ENCODE results near the gene OBSCN. TPM values are rescaled to one million over a fixed set of nuclear protein-coding genes. Genes with fewer than 3 reads are reported as not detected.

OBSCN gene
- total RNA-seq, 1 donor from 2014 or later, result 5.1 TPM

DNA sequence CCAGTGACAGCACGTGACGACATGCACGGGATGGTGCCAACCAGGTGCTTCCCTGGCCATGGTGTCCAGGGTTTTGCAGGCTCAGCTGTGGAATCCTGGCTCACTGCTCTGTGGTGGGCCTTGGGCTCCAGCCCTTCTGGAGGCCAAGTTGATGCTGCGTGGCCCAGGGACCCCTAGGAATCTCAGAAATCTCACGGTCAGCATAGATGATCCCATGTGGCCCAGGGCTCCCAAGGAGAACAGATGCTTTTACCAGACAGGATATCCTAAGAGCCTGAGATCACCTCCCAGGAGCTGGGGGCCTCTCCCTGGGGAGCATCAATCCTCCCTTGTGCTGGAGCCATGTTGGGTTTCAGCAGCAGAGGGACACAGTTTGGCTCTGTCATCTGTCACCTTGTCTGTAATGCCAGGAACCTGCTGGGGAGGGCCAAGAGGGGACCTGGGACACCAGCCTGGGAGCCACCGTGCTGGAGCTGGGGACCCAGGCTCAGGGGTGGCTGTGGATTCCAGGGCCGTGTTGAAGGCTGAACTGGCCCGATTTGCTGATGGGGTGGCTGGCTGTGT, 134.9 kb downstream of the OBSCN start:
- TF ChIP-seq EZH2 (IDR thresholded peaks at IDR 0.05) (no peak), EZH2phosphoT487 (IDR thresholded peaks at IDR 0.05) (no peak)
- TF ChIP-seq, protein P1, sequence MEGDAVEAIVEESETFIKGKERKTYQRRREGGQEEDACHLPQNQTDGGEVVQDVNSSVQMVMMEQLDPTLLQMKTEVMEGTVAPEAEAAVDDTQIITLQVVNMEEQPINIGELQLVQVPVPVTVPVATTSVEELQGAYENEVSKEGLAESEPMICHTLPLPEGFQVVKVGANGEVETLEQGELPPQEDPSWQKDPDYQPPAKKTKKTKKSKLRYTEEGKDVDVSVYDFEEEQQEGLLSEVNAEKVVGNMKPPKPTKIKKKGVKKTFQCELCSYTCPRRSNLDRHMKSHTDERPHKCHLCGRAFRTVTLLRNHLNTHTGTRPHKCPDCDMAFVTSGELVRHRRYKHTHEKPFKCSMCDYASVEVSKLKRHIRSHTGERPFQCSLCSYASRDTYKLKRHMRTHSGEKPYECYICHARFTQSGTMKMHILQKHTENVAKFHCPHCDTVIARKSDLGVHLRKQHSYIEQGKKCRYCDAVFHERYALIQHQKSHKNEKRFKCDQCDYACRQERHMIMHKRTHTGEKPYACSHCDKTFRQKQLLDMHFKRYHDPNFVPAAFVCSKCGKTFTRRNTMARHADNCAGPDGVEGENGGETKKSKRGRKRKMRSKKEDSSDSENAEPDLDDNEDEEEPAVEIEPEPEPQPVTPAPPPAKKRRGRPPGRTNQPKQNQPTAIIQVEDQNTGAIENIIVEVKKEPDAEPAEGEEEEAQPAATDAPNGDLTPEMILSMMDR (IDR thresholded peaks at IDR 0.05), result no peak
- H3K4me3 ChIP-seq, result no peak overlapping the region
- H3K9me3 Mint-ChIP-seq, result no peaks in the 10 kb centered on the region
- H3K27ac ChIP-seq, result no peak overlapping the region
- peaks cover 4% of the 10 kb centered on the region for H3K4me1 Mint-ChIP-seq
- no peak overlapping the region for H2AFZ ChIP-seq (replicated peaks)
- H3K4me3 Mint-ChIP-seq, result no peak overlapping the region
- H3K4me2 ChIP-seq, result no peak overlapping the region
- H3K36me3 Mint-ChIP-seq, result peaks cover 11% of the 10 kb centered on the region
- H3K9me3 ChIP-seq (ENCODE audit: low read depth), result no peaks in the 10 kb centered on the region
- peaks cover 6% of the 10 kb centered on the region for H3F3A ChIP-seq (ENCODE audit: low read depth)
- peaks cover 6% of the 10 kb centered on the region for H3K36me3 ChIP-seq
- H3K27ac Mint-ChIP-seq, result no peak overlapping the region
- H4K20me1 ChIP-seq (ENCODE audit: low read depth), result no peaks in the 10 kb centered on the region
- no peaks in the 10 kb centered on the region for H3K27me3 ChIP-seq
- no peak for DNase-seq (ENCODE audit: low spot score)
- no peaks in the 10 kb centered on the region for H3K4me1 ChIP-seq
- no peaks in the 10 kb centered on the region for H3K79me2 ChIP-seq (ENCODE audit: low read depth)
- no peak overlapping the region for H3K9ac ChIP-seq
- no peaks in the 10 kb centered on the region for H3K27me3 Mint-ChIP-seq (ENCODE audit: insufficient read depth, low read depth)

DNA sequence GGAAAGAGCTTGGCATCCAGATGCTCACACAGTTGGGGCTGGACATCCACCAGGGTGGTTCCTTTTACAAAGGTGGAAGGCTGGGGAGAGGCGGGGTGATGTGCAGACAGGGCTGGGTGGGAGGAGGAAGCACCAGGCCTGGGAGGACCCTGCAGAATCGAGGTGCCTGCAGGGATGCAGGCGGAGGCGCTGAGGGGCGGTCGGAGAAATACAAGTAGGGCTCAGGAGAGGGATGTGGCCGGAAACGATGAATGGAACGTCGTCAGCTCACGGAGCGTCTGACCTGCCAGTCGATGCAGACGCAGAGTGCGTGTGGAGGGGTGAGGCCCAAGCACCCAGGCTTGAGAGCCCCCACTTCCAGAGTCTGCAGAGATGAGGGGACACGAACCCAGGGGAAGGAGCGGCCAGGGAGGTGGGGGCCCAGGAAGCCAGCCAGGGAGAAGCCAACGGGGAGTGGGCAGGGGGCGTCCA, 135.4 kb downstream of the OBSCN start:
- no peak overlapping the region for H3K27ac Mint-ChIP-seq
- DNase-seq (ENCODE audit: low spot score), result no peak
- no peaks in the 10 kb centered on the region for H3K27me3 Mint-ChIP-seq (ENCODE audit: insufficient read depth, low read depth)
- no peaks in the 10 kb centered on the region for H3K9me3 ChIP-seq (ENCODE audit: low read depth)
- no peak overlapping the region for H3K4me2 ChIP-seq
- no peak for TF ChIP-seq EZH2 (IDR thresholded peaks at IDR 0.05)
- TF ChIP-seq, protein P1 (IDR thresholded peaks at IDR 0.05), result no peak
- TF ChIP-seq EZH2phosphoT487 (IDR thresholded peaks at IDR 0.05), result no peak
- peaks cover 6% of the 10 kb centered on the region for H3K36me3 ChIP-seq
- no peak overlapping the region for H3K27ac ChIP-seq
- H3K79me2 ChIP-seq (ENCODE audit: low read depth), result no peaks in the 10 kb centered on the region
- H3K4me3 ChIP-seq, result no peak overlapping the region
- H3F3A ChIP-seq (ENCODE audit: low read depth), result peaks cover 6% of the 10 kb centered on the region
- no peak overlapping the region for H3K4me3 Mint-ChIP-seq
- no peaks in the 10 kb centered on the region for H3K27me3 ChIP-seq
- H3K4me1 ChIP-seq, result no peaks in the 10 kb centered on the region
- H3K36me3 Mint-ChIP-seq, result peaks cover 11% of the 10 kb centered on the region
- no peaks in the 10 kb centered on the region for H3K9me3 Mint-ChIP-seq
- peaks cover 4% of the 10 kb centered on the region for H3K4me1 Mint-ChIP-seq
- H4K20me1 ChIP-seq (ENCODE audit: low read depth), result no peaks in the 10 kb centered on the region
- no peak overlapping the region for H3K9ac ChIP-seq
- no peak overlapping the region for H2AFZ ChIP-seq (replicated peaks)

DNA sequence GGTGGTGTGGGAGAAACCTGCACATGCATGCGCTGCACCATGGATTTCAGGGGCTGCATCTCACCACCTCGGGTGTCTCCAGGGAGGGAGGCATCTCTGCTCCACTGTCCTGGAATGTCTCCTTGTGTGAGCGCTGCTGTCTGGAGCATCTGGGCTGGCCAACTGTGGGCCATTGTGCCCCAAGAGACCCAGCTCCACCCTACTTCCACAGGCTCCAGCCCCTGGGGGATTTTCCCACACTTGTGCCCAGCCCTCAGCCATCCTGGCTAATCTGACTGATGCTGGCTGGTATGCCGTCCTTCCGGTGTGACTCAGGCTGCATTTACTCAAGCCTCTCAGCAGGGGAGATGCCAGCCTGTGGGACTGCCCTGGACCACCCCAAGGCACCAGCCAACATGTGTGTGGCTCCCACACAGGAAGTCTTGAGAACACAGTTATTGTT, 136.8 kb downstream of the OBSCN start:
- Histone ChIP-seq H3K9ac (no peak overlapping the region), H3K4me2 (no peak overlapping the region), H3K36me3 (peaks cover 6% of the 10 kb centered on the region), H3K4me1 (no peaks in the 10 kb centered on the region), H3K27ac (no peak overlapping the region), H4K20me1 (ENCODE audit: low read depth) (no peaks in the 10 kb centered on the region), H3F3A (ENCODE audit: low read depth) (peaks cover 6% of the 10 kb centered on the region), H3K9me3 (ENCODE audit: low read depth) (no peaks in the 10 kb centered on the region), H3K4me3 (no peak overlapping the region), H3K27me3 (no peaks in the 10 kb centered on the region), H3K79me2 (ENCODE audit: low read depth) (no peaks in the 10 kb centered on the region), H2AFZ (replicated peaks) (no peak overlapping the region)
- Mint-ChIP-seq H3K36me3 (peaks cover 8% of the 10 kb centered on the region), H3K27ac (no peak overlapping the region), H3K27me3 (ENCODE audit: insufficient read depth, low read depth) (no peaks in the 10 kb centered on the region), H3K4me3 (no peak overlapping the region), H3K4me1 (peaks cover 4% of the 10 kb centered on the region), H3K9me3 (no peaks in the 10 kb centered on the region)
- DNase-seq (ENCODE audit: low spot score), result no peak
- TF ChIP-seq EZH2phosphoT487 (IDR thresholded peaks at IDR 0.05) (no peak), EZH2 (IDR thresholded peaks at IDR 0.05) (no peak)
- TF ChIP-seq, protein P1 (IDR thresholded peaks at IDR 0.05), result no peak
